ENCODE results near the gene PEX13.
"Not testable (repeated sequence)": the region's sequence is repeated elsewhere in the genome, so short reads cannot be mapped to it uniquely, and the experiment has no call there.

Gene PEX13

GRCh38 chr2:60976875-60977561 is 40.5 kb upstream of the PEX13 start:
- H3K4me3 ChIP-seq (ENCODE audit: low read depth, low read length): no peak overlapping the region
- ChIA-PET POLR2A (no interaction called here), CTCF (no interaction called here)
- DNase-seq (ENCODE audit: low read depth, low spot score): no peak
- TF ChIP-seq CTCF (IDR thresholded peaks at IDR 0.05; ENCODE audit: insufficient read depth, low read length, missing control alignments): no peak

GRCh38 chr2:60977562-60977895 is 40.0 kb upstream of the PEX13 start:
- POLR2A ChIA-PET: no interaction called here
- TF ChIP-seq CTCF (IDR thresholded peaks at IDR 0.05; ENCODE audit: insufficient read depth, low read length, missing control alignments): no peak
- CTCF ChIA-PET: no interaction called here
- H3K4me3 ChIP-seq (ENCODE audit: low read depth, low read length): no peak overlapping the region
- DNase-seq (ENCODE audit: low read depth, low spot score): no peak

GRCh38 chr2:60979231-60979630 is 38.3 kb upstream of the PEX13 start:
- no peak for TF ChIP-seq CTCF (IDR thresholded peaks at IDR 0.05; ENCODE audit: insufficient read depth, low read length, missing control alignments)
- no peak for DNase-seq (ENCODE audit: low read depth, low spot score)
- CTCF ChIA-PET: no interaction called here
- H3K4me3 ChIP-seq (ENCODE audit: low read depth, low read length): no peak overlapping the region
- POLR2A ChIA-PET: no interaction called here

- POLR2A ChIA-PET: no interaction called here
- no peak for DNase-seq (ENCODE audit: low read depth, low spot score)
- CTCF ChIA-PET: no interaction called here
- no peak for TF ChIP-seq CTCF (IDR thresholded peaks at IDR 0.05; ENCODE audit: insufficient read depth, low read length, missing control alignments)
- H3K4me3 ChIP-seq (ENCODE audit: low read depth, low read length): no peak overlapping the region
These were observed 37.3 kb upstream of the PEX13 start for GRCh38 chr2:60980071-60980815.

GRCh38 chr2:60982066-60982465 is 35.5 kb upstream of the PEX13 start:
- CTCF ChIA-PET: interaction anchor here (1.2 kb wide), 1 partner anchor 17 kb away, joined by 3 read pairs; no protein-coding TSS in a partner anchor
- DNase-seq (ENCODE audit: low read depth, low spot score); POLR2A ChIA-PET; H3K4me3 ChIP-seq (ENCODE audit: low read depth, low read length): not testable (repeated sequence)

GRCh38 chr2:60984720-60985119 is 32.8 kb upstream of the PEX13 start:
- no peak for DNase-seq (ENCODE audit: low read depth, low spot score)
- CTCF ChIA-PET: no interaction called here
- no peak for TF ChIP-seq CTCF (IDR thresholded peaks at IDR 0.05; ENCODE audit: insufficient read depth, low read length, missing control alignments)
- no peak overlapping the region for H3K4me3 ChIP-seq (ENCODE audit: low read depth, low read length)
- POLR2A ChIA-PET: no interaction called here

GRCh38 chr2:60987041-60987440 is 30.5 kb upstream of the PEX13 start:
- ChIA-PET POLR2A (no interaction called here), CTCF (interaction anchor here (0.9 to 2.5 kb wide), 2 partner anchors 12 to 14 kb away, joined by 3 to 14 read pairs; no protein-coding TSS in a partner anchor)
- DNase-seq (ENCODE audit: low read depth, low spot score): no peak
- no peak for TF ChIP-seq CTCF (IDR thresholded peaks at IDR 0.05; ENCODE audit: insufficient read depth, low read length, missing control alignments)
- no peak overlapping the region for H3K4me3 ChIP-seq (ENCODE audit: low read depth, low read length)

- POLR2A ChIA-PET; DNase-seq (ENCODE audit: low read depth, low spot score); H3K4me3 ChIP-seq (ENCODE audit: low read depth, low read length): not testable (repeated sequence)
- CTCF ChIA-PET: interaction anchor here (0.7 to 2.5 kb wide), 2 partner anchors 11 to 280 kb away, joined by 3 to 14 read pairs; no protein-coding TSS in a partner anchor
These were observed 29.9 kb upstream of the PEX13 start for GRCh38 chr2:60987656-60988055.

Data from AG04449 (cell line).